ENCODE data around the gene FNBP1L. TPM values are rescaled to one million over a fixed set of nuclear protein-coding genes. Genes with fewer than 3 reads are reported as not detected.

Gene FNBP1L
- total RNA-seq, 1 donor from 2014 or later: 107 TPM

DNA sequence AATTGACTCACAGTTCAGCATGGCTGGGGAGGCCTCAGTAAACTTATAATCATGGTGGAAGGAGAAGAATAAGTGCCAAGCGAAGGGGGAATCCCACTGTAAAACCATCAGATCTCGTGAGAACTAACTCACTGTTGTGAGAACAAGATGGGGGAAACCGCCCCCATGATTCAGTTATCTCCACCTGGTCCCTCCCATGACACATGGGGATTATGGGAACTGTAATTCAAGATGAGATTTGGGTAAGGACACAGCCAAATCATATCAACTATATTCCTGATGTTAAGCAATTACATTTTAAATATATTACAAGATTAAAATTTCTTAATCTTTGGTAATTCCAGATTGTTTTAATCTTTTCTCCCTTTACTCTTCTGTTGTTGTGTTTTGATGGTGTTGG is 55.2 kb downstream of the FNBP1L start:
- Mint-ChIP-seq H3K9me3 (ENCODE audit: unreplicated experiment) (no peaks in the 10 kb centered on the region), H3K27me3 (ENCODE audit: unreplicated experiment) (peaks cover 2% of the 10 kb centered on the region), H3K4me1 (ENCODE audit: unreplicated experiment) (peaks cover 34% of the 10 kb centered on the region), H3K27ac (ENCODE audit: unreplicated experiment) (peak overlapping the region; percentile 22), H3K36me3 (ENCODE audit: low read depth, unreplicated experiment) (peaks cover 27% of the 10 kb centered on the region), H3K4me3 (ENCODE audit: unreplicated experiment) (no peak overlapping the region)
- DNase-seq (ENCODE audit: low spot score): no peak
- TF ChIP-seq, protein P1, sequence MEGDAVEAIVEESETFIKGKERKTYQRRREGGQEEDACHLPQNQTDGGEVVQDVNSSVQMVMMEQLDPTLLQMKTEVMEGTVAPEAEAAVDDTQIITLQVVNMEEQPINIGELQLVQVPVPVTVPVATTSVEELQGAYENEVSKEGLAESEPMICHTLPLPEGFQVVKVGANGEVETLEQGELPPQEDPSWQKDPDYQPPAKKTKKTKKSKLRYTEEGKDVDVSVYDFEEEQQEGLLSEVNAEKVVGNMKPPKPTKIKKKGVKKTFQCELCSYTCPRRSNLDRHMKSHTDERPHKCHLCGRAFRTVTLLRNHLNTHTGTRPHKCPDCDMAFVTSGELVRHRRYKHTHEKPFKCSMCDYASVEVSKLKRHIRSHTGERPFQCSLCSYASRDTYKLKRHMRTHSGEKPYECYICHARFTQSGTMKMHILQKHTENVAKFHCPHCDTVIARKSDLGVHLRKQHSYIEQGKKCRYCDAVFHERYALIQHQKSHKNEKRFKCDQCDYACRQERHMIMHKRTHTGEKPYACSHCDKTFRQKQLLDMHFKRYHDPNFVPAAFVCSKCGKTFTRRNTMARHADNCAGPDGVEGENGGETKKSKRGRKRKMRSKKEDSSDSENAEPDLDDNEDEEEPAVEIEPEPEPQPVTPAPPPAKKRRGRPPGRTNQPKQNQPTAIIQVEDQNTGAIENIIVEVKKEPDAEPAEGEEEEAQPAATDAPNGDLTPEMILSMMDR (IDR thresholded peaks at IDR 0.05; ENCODE audit: unreplicated experiment): no peak

DNA sequence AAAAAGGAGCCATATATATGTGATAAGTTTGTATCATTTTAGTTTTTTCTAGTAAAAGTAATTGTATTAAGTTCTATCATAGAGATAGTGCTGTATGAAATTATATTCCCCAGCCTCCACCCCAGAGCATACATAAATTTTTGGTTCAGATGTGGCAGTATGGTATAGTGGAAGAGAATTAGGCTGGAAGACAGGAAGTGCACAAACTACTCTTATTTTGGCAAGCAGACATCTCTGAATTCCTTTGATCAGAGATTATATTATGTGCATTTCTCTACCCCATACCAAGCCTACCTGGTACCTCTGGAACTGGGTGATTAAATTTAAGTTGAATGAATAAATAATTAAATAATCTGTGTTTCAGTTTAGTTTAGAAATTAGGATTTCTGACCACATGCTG is 55.9 kb downstream of the FNBP1L start:
- peaks cover 31% of the 10 kb centered on the region for H3K4me1 Mint-ChIP-seq (ENCODE audit: unreplicated experiment)

DNA sequence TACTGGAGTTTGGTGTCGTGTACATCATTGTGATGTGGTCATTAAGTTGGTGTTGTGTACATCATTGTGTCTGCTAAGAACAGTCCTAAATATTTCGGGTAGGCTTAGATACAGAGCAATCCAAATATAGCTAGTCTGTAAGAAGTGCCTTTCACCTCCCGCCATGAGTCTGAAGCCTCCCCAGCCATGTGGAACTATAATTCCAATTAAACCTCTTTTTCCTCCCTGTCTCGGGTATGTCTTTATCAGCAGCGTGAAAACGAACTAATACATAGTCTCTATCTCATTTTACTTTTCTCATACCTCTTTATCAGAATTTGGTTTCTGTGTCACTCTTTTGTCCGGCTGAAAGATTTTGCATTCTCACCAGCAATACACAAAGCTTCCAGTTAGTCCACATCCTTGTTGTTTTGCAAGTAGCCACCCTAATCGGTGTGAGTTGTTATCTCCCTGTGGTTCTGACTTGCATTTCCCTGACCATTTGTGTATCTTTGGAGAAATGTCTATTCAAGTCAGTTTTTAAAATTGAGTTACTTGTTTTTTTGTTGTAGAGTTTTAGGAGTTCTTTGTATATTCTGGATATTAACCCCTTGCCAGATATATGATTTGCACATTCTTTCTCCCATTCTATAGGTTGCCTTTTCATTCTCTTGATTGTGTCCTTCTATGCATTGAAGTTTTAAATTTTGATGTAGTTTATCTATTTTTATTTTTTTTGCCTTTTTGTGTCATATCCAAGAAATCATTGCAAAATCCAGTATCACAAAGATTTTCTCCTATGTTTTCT is 56.5 kb downstream of the FNBP1L start:
- H3K36me3 Mint-ChIP-seq (ENCODE audit: low read depth, unreplicated experiment): peaks cover 40% of the 10 kb centered on the region
- no peak overlapping the region for H3K27ac Mint-ChIP-seq (ENCODE audit: unreplicated experiment)
- no peak overlapping the region for H3K4me3 Mint-ChIP-seq (ENCODE audit: unreplicated experiment)
- TF ChIP-seq, protein P1 (IDR thresholded peaks at IDR 0.05; ENCODE audit: unreplicated experiment): no peak
- peaks cover 29% of the 10 kb centered on the region for H3K4me1 Mint-ChIP-seq (ENCODE audit: unreplicated experiment)
- no peaks in the 10 kb centered on the region for H3K9me3 Mint-ChIP-seq (ENCODE audit: unreplicated experiment)
- H3K27me3 Mint-ChIP-seq (ENCODE audit: unreplicated experiment): peaks cover 4% of the 10 kb centered on the region
- no peak for DNase-seq (ENCODE audit: low spot score)

More for the DNA sequence above, 55.9 kb downstream of the FNBP1L start:
- Mint-ChIP-seq H3K36me3 (ENCODE audit: low read depth, unreplicated experiment) (peaks cover 34% of the 10 kb centered on the region), H3K27ac (ENCODE audit: unreplicated experiment) (no peak overlapping the region), H3K4me3 (ENCODE audit: unreplicated experiment) (no peak overlapping the region), H3K9me3 (ENCODE audit: unreplicated experiment) (no peaks in the 10 kb centered on the region), H3K27me3 (ENCODE audit: unreplicated experiment) (peaks cover 2% of the 10 kb centered on the region)
- no peak for DNase-seq (ENCODE audit: low spot score)
- TF ChIP-seq, protein P1 (IDR thresholded peaks at IDR 0.05; ENCODE audit: unreplicated experiment): no peak

DNA sequence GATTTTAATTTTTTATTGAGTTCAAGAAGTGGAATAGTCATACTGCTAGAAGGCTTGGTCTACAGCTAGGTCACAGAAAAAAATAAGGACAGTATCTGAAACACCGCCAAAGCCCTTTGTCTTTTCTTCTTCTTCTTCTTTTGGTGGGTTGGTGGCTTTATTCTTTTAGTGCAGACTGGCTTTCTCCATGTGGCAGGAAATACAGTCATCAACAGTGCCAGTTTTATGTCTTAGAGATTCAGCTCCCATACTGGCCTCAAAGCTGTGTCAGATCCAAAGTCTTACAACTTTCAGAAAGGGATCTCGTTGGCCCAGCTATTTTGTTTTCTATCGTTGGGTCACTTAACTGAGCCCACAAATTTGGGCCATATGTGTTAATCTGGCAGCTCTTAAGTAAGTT is 58.2 kb downstream of the FNBP1L start:
- DNase-seq (ENCODE audit: low spot score): no peak
- TF ChIP-seq, protein P1 (IDR thresholded peaks at IDR 0.05; ENCODE audit: unreplicated experiment): no peak
- no peak overlapping the region for H3K27ac Mint-ChIP-seq (ENCODE audit: unreplicated experiment)
- no peak overlapping the region for H3K4me3 Mint-ChIP-seq (ENCODE audit: unreplicated experiment)
- peaks cover 46% of the 10 kb centered on the region for H3K36me3 Mint-ChIP-seq (ENCODE audit: low read depth, unreplicated experiment)
- peaks cover 11% of the 10 kb centered on the region for H3K27me3 Mint-ChIP-seq (ENCODE audit: unreplicated experiment)
- peaks cover 21% of the 10 kb centered on the region for H3K4me1 Mint-ChIP-seq (ENCODE audit: unreplicated experiment)
- no peaks in the 10 kb centered on the region for H3K9me3 Mint-ChIP-seq (ENCODE audit: unreplicated experiment)

DNA sequence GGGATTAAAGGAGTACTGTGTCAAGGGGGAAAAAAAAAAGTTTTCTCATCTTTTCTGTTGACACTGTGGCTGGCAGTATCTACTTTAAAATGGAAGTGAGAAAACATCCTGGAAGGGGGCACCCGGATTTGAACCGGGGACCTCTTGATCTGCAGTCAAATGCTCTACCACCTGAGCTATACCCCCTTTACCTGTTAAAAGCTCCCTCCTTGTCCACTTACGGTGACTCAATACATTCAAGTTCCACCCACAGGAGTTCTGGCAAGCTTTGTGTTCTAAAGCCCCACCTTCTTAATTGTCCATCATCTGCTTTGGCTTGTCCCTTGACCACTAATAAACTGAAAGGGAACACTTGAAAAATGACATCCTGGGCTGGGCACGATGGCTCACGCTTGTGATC is 68.2 kb downstream of the FNBP1L start:
- no peaks in the 10 kb centered on the region for H3K9me3 Mint-ChIP-seq (ENCODE audit: unreplicated experiment)
- H3K27me3 Mint-ChIP-seq (ENCODE audit: unreplicated experiment): peaks cover 5% of the 10 kb centered on the region
- TF ChIP-seq, protein P1 (IDR thresholded peaks at IDR 0.05; ENCODE audit: unreplicated experiment): no peak
- peaks cover 18% of the 10 kb centered on the region for H3K4me1 Mint-ChIP-seq (ENCODE audit: unreplicated experiment)
- H3K36me3 Mint-ChIP-seq (ENCODE audit: low read depth, unreplicated experiment): peaks cover 4% of the 10 kb centered on the region
- no peak for DNase-seq (ENCODE audit: low spot score)
- no peak overlapping the region for H3K4me3 Mint-ChIP-seq (ENCODE audit: unreplicated experiment)
- H3K27ac Mint-ChIP-seq (ENCODE audit: unreplicated experiment): peak overlapping the region; percentile 5

Measured in endothelial cell (in vitro differentiated cells).